ENCODE results near the gene ZNF576. TPM values are rescaled to one million over a fixed set of nuclear protein-coding genes. Genes with fewer than 3 reads are reported as not detected.

The ZNF576 gene
- total and polyA plus RNA-seq, 2 of the 4 experiments (the other 2 are of a cell fraction), result 13.8 to 19.5 TPM

DNA sequence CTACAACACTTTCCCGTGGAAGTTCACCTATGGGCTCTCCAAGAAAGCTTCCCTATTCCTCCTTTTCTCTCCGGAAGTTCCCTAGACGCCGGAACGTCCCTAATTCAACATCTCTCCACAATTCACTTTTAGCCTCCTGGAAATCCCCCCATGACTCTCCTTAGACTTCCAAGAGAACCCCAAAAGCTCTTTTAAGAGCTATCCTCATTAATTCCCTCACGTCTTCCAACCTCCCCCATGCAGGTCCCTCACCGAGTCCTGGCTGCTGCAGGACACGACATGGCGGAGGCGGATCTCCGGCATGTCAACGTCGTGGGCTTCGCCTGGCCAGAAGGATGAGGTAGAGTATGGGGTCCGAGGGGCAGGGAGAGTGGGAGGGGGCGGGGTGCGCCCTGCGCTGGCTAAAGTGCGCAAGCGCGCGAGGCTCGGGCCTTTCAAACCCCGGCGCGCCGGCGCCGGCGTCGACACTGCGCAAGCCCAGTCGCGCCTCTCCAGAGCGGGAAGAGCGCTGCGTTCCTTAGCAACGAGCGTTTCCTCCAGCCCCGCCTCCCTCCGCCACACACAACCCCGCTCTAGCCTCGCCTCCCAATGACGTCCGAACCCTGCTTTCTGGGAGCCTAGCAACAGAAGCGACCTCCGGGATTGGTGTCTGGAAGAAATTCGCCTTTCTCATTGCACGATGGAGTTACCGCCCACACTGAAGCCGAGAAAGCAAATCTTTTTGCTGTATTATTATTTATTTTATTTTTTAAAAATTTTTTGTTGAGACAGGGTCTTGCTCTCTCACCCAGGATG is 21.0 kb upstream of the ZNF576 start, which contains the start of the genes PINLYP and XRCC1:
Gene PINLYP (plus strand): TSS at position 646 of the 795 bp plus-strand sequence. CDS start 1,391 bp downstream, outside the sequence.
Gene XRCC1 (minus strand): TSS at position 372 of the 795 bp plus-strand sequence. CDS start 69 bp downstream, at position 303.
- 0% methylated on average over 6 of the region's 51 CpGs; no CpG with 5 or more reads in 1 of the 2 experiments for WGBS, 2 experiments (ENCODE audit: extremely low coverage in 2 of 2, insufficient read length in 1 of 2)
- H2BK5ac ChIP-seq (ENCODE audit: low read depth, low read length, poor library complexity, severe bottlenecking), result peak within 1 kb of the TSS; percentile 82
- peak within 1 kb of the TSS; percentile 88 for H2AK5ac ChIP-seq (ENCODE audit: low read depth, low read length)
- dilution Hi-C loops (cut with HindIII; ENCODE audit: low sequenced_read_pairs, unreplicated experiment) (no loop called here), intact Hi-C loops (cut with micrococcal nuclease) (loop anchor here (1.0 kb wide), 1 partner anchor 21 kb away; the partner anchor contains the start of genes IRGQ and ZNF576), in situ Hi-C loops (cut with MboI; ENCODE audit: low sequenced_read_pairs) (no loop called here)
- H3K79me1 ChIP-seq (ENCODE audit: low read depth in 1 of 2, low read length in 2 of 2), result peaks cover 24 to 46% of the 10 kb centered on the region in 2 experiments
- no peaks in the 10 kb centered on the region for H3K27me3 ChIP-seq (ENCODE audit: control insufficient read depth, insufficient read depth, low read length)
- H3K9me1 ChIP-seq (ENCODE audit: insufficient read depth, low read length), result peaks cover 3% of the 10 kb centered on the region; the same call in 1 of the 2 replicates
- H3K36me3 ChIP-seq (ENCODE audit: control insufficient read depth, insufficient read depth, low read length), result 0 out of 2 replicates have a peak, but pooled peaks cover 1% of the 10 kb centered on the region
- H3K27ac ChIP-seq (ENCODE audit: insufficient read depth, low read length), result peak within 1 kb of the TSS; percentile 90
- peak within 1 kb of the TSS; percentile 74 for H3K56ac ChIP-seq (ENCODE audit: extremely low read depth, insufficient read depth, low read length)
- peak within 1 kb of the TSS; percentile 96 for H3K4ac ChIP-seq (ENCODE audit: low read depth, low read length)
- TF ChIP-seq CHD1 (IDR thresholded peaks at IDR 0.05; ENCODE audit: low read depth, low read length), result 0 out of 2 replicates have a peak, but pooled peaks have one; percentile 58
- peak; percentile 58; the same call in 1 of the 2 replicates for TF ChIP-seq POLR2A (IDR thresholded peaks at IDR 0.05; ENCODE audit: low read depth, low read length)
- no peak for TF ChIP-seq BHLHE40 (IDR thresholded peaks at IDR 0.05; ENCODE audit: low read depth, low read length)
- peak; percentile 90 for TF ChIP-seq RFX5 (IDR thresholded peaks at IDR 0.05; ENCODE audit: low read depth, low read length)
- TF ChIP-seq MAZ (IDR thresholded peaks at IDR 0.05; ENCODE audit: borderline replicate concordance, low read depth, low read length), result peak; percentile 81
- TF ChIP-seq SMC3 (IDR thresholded peaks at IDR 0.05; ENCODE audit: low read depth, low read length), result no peak
- peak; percentile 71; the same call in 1 of the 2 replicates for TF ChIP-seq MXI1 (IDR thresholded peaks at IDR 0.05; ENCODE audit: borderline replicate concordance, low read depth, low read length)
- ChIA-PET CTCF (interaction anchor here (1.0 kb wide), 1 partner anchor 20 kb away, joined by 3 read pairs; no protein-coding TSS in a partner anchor), POLR2A (ENCODE audit: unreplicated experiment) (no interaction called here)
- peak within 1 kb of the TSS; percentile 95 for H3K14ac ChIP-seq (replicated peaks; ENCODE audit: low read depth, low read length)
- H2BK120ac ChIP-seq (ENCODE audit: low read depth, low read length), result peak within 1 kb of the TSS; percentile 57; the same call in 1 of the 2 replicates
- H4K20me1 ChIP-seq (ENCODE audit: insufficient read depth, low read length), result no peaks in the 10 kb centered on the region
- H3K4me1 ChIP-seq (ENCODE audit: control insufficient read depth, insufficient read depth, low read length), result peaks cover 5% of the 10 kb centered on the region
- BruUV-seq (replicated peaks), result no TSS peak
- H3K4me3 ChIP-seq (ENCODE audit: insufficient read depth, low read depth, low read length), result peak within 1 kb of the TSS; percentile 71
- peak within 1 kb of the TSS; percentile 71 for H4K5ac ChIP-seq (ENCODE audit: low read depth, low read length)
- H3K9me3 ChIP-seq (ENCODE audit: control insufficient read depth, insufficient read depth, low read length), result no peaks in the 10 kb centered on the region
- peak; percentile 99 for ATAC-seq (ENCODE audit: low read depth)
- peak within 1 kb of the TSS; percentile 96 for H3K9ac ChIP-seq (ENCODE audit: low read depth, low read length)
- H2AK9ac ChIP-seq (replicated peaks; ENCODE audit: low read depth, low read length, poor library complexity), result peak within 1 kb of the TSS; percentile 94
- H2BK20ac ChIP-seq (ENCODE audit: low read depth, low read length), result no peak within 1 kb of the TSS
- peak within 1 kb of the TSS; percentile 78 to 92 for H4K8ac ChIP-seq (ENCODE audit: low read depth in 2 of 2, low read length in 2 of 2)
- H2BK15ac ChIP-seq (ENCODE audit: low read depth, low read length), result no peak within 1 kb of the TSS; the same call in 2 of the 3 replicates
- peak within 1 kb of the TSS; percentile 98 for H2AFZ ChIP-seq (replicated peaks; ENCODE audit: low read length, poor library complexity)
- DNase-seq, result peak; percentile 98
- H3K18ac ChIP-seq (ENCODE audit: low read depth, low read length), result peak within 1 kb of the TSS; percentile 16; the same call in 1 of the 2 replicates
- H3K4me2 ChIP-seq (ENCODE audit: low read depth, low read length), result peak within 1 kb of the TSS; percentile 71
- peak within 1 kb of the TSS; percentile 91 for H4K91ac ChIP-seq (ENCODE audit: insufficient read depth, low read depth, low read length)
- peak within 1 kb of the TSS; percentile 66 for H3K23ac ChIP-seq (ENCODE audit: low read depth, low read length)

Data from IMR-90 (cell line).